Left forelimb (tissue), 1 donor: ENCODE data around the gene DAB2IP.

Experiments used
- DNase-seq: peaks from one replicate; pipeline ENCODE4 v3.0.0-alpha.2; 2018; ENCODE audit warnings: low spot score

The DAB2IP gene

DNA sequence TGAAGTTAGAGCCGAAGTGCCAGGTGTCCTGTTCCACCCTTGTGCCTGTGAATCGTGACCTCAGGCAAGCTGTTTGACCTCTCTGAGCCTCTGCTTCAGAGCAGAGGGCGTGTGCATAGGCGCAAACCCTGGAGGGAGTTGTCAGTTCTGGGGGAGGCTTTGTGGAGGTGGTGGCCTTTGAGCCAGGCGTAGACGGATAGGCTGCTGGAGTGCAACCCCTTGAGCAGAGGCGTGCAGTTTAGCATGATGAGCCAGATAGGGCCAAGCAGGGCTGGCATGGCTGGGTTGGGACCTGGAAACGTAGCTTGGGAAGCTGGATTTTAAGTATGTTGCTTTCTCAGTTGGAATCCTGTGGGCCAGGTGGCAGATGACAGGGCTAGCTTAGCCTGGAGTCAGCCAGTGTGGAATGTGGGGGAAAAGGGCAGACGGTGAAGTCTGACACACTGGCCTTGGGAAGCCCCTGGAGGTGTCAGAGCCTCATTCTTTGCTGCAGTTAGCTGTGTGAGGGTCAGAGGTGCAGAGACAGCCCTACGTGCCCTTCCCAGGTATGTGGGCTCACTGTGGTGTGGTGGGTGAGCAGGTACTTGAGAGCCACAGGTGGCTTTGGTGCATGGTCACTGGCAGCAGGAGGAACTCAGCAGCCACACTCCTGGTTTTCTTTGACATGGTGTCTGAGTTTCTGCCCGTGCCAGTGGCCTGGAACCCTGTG lies 93.4 kb downstream of the DAB2IP start:
- no peak for DNase-seq

DNA sequence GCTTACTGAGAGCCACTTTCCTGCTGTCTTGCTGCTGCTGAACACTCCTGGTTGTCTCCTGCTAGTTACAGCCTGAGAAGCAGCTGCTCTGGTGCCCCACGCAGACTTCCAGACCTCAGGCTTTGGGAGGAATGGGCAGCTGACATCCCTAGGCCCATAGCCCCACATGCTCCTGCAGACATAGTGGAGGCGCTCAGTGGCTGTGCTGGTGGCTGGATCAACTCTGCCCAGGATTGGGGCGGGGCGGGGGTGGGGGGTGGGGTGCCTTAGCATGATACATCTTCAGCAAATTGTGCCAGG lies 93.9 kb downstream of the DAB2IP start:
- no peak for DNase-seq

DNA sequence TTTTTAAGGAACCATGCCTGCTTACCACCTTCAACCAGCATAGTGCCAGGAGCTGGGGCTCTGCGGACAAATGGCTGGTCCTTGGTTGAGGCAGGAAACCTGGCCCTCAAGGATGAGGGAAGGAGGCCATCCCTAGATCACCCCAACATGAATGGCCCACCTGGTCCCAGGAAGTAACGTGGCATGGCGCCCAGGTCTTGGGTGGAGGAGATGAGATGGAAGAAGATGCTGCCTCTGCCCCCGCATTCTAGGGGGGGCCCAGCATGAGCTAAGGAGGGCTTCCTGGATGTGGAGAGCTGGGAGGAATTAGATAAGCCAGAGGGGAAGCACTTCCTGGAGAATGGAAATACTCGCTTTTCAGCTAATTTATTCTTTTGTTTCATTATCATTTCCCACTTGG lies 95.0 kb downstream of the DAB2IP start:
- no peak for DNase-seq

DNA sequence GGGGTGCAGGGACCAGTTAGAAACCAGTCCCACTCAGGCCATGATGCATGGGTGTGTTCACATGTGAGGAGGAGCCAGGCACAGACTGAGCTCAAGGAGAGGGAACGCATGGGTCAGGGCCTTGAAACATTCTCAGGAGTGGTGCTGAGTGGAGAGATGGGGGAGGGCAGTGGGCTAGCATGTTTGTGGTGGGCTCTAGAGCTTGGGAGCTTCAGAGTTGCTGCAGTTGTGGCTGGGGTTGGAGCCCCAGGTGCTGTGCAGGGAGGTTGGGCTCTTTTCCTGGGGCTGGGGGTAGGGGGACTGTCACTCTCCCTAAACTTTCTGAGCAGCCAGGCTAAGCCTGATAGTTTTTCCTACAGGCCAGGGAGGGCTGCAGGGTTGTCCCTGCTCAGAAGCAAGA lies 95.4 kb downstream of the DAB2IP start:
- no peak for DNase-seq

DNA sequence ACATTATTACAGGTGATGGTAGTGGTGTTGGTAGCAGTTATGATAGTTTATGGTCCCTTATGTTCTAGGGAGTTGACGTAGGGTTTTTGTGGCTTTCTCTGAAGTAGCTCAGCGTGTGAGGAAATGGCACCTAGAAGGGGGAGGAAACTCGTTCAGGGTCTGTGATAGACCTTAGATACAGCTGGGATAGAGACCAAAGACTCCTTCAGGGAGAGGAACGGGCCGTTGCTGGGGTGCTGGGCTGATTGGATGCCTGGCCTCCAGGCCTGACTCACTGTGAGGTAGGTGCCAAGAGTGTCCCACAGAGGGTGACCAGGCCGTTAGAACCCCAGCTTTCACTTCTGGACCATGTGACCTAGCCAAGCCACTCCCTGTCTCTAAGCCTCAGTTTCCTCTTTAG lies 96.6 kb downstream of the DAB2IP start:
- DNase-seq: no peak

DNA sequence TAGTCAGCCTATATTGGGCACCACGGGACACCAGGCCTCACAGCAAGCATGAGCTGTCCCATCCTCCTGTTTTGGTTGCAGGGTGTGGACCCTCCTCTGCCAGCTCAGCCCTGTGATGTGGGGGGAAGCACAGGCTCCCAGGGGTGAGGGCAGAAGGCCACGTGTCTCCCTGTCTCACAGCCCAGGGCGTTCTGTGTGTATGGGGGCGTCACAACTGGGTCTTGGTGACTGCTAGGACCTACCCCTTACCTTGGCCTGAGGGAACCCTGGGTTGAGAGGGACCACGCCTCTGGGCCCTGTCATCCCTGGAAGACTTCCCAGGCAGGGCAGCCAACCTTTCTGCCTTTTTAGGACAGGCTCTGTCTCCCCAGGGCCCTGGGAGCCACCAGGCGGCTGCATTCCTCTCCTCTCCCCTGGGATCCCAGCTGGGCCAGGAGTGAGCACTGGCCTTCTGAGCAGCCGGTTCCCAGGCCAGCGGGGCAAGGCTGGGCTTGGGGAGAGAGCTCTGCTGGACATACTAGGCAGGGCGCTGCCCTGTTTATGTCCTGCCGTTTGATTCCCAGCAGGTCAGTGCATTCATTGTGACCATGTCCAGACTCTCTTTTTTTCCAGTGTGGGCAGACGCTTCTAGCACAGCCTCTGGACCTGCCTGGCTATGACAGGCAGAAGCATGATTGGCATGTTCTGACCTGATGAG lies 97.4 kb downstream of the DAB2IP start:
- DNase-seq: no peak

DNA sequence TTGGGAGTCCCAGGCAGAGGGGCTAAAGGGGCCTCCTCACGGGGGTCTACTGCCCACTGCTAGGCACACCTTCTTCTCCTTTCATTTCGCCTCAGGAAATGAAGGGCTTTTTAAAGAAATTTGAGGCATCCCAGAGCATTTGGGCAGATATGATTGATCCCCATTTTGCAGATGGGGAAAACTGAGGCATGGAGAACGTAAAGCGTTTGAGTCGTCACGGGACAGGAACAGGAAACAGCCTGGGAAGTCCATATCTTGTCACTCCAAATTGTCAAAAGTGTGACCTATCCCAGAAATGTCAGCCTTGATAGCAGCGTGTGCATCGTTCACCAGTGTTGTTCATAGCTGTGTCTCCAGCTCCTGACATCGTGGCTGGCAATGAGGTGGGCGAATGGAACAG lies 98.2 kb downstream of the DAB2IP start:
- DNase-seq: no peak

DNA sequence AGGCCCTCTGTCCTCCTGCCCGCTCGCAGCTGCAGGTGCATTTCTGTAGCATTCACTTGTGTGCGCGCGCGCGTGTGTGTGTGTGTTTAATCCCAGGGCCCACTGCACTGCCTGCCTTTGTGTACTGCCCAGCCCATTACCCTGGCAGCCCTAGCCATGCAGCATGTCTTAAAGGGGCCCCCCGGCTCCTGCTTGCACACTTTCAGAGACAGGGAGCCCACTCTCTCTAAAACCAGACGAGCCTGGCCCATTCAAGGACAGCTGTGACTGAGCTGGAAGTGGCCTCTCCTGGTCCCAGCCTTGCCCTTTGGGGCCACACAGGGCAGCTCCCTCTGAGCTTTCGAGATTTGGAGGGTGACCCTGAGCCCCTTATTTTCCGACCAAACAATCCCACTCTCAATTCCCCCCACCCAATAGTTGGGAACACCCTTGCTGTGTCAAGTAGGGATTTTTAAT lies 98.9 kb downstream of the DAB2IP start:
- no peak for DNase-seq

DNA sequence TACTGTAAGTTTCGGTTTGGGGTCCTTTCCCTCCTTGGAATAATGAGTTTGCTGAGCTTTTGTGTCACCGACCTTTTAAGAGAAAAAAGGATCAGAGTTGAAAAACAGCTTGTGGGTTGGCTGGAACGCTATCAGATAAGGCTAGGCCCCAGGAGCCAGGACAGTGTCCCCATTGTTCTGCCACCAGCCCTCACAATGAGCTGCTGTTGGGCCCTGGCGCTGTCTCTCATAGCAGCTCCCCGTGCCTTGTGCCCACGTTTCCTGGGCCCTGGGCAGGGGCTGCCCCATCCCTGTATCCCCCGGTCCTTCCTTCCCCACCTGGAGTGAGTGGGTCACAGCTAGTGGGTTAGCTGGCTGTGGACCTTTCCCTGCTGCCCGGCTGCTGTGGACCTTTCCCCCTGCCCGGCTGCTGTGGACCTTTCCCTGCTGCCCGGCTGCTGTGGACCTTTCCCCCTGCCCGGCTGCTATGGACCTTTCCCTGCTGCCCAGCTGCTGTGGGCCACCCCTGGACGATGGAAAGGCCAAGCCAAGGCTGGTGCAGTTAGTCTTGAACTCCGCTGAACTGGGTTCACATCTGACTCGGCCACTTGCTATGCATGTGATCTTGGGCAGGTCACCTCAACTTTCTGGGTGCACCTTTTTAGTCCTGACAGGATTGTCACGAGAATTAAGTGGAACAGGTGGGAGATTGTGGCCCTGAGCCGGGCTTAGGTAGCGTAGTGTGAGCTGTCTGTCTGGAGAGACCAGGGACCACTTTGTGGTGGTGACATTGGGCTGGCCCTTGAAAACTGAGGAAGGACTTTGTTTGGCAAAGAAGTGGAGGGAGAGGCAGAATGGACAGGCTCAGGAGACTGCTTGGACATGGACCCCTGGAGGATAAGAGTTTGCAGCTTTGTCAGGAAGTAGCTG lies 99.5 kb downstream of the DAB2IP start:
- DNase-seq: no peak

DNA sequence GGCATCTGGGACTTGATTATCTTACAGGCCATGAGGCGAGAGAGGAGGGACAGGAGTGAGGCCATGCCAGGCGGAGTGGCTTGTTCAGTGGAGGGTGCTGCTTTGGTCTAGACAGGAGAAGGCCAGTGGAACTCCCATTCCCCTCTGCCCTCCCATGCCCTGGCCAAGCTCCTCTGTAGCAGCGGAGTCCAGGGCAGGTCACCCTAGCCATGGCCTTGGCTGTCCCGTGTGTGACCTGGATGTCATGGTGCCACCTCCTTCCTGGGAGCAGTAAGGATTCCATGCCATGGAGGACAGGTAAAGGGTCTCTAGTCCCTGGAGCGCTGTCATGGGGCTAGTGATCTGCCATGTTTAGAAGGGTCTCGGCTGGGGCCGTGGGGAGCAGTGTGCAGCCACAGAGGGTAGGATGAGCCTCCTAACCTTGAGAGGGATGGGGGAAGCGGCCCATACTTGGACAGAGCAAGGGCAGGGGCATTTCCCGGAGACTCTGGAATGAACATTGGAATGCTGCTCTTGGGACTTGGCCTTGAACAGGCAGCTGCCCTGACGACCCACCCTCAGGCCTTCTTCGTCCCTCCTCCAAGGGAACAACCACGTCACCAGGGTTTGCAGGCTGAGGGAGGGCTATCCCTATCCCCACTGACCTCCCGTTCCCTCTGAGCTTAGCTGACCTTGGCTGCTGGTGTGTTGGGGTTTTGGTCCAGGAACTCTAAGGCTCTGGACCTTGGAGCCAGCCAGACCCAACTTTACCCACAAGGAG lies 100.4 kb downstream of the DAB2IP start:
- DNase-seq: no peak

DNA sequence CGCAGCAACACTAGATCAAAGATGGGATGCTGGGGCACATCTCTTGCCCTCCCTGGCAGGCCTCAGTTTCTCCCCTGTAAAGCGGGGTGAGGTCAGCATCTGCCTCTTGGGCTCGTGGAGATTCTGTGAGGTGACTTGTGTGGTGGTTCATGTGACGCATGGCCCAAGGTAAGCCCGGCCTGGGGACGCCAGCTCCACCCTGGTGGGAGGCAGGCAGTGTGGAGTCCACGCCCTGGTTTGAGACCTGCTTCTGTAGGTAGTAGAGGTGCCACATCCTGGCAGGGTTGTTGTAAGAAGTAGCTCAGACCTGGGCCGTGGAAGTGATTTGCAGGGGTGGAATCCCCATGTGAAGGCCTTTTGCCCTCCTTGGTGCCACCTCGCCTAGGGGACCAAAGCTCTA lies 101.5 kb downstream of the DAB2IP start:
- no peak for DNase-seq

DNA sequence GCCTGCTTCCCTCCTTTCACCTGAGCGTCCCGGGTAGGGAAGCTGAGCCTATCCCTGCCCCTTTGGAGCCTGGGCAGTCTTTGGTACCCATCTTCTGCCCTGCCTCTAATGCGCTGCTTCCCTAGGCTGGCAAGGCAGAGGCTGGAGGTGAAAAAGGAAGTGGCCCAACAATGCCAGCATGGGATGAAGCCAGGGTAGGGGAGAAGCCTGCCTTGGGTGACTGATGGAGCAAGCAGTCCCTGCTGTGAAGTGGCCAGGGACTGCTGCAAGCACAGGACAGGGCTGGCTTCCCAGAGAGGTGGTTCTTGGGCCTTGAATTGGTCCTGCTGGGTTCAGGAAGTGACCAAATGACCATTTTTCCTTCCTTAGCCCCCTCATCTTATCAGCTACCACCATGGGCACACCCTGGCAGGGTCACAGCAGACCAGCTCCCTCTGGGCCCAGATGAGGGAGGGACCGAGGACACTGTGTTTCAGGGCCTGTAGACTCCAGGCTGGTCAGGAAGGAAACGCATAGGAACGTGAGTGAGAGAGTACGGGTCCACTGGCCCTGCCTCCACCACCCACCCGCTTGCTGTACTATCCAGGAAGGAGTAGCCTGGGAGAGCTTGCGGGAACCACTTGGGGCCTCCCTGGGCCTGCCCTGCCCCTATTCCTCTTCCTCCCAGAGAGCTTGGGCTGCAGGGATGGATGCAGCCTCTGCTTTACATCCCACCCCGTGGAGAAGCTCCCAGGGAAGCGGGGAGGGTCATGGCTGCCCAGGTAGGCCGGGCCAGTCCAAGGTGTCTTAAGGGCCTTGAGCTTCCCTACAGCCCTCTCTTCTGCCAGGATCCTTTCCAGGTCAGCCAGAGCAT lies 102.6 kb downstream of the DAB2IP start:
- DNase-seq: no peak

DNA sequence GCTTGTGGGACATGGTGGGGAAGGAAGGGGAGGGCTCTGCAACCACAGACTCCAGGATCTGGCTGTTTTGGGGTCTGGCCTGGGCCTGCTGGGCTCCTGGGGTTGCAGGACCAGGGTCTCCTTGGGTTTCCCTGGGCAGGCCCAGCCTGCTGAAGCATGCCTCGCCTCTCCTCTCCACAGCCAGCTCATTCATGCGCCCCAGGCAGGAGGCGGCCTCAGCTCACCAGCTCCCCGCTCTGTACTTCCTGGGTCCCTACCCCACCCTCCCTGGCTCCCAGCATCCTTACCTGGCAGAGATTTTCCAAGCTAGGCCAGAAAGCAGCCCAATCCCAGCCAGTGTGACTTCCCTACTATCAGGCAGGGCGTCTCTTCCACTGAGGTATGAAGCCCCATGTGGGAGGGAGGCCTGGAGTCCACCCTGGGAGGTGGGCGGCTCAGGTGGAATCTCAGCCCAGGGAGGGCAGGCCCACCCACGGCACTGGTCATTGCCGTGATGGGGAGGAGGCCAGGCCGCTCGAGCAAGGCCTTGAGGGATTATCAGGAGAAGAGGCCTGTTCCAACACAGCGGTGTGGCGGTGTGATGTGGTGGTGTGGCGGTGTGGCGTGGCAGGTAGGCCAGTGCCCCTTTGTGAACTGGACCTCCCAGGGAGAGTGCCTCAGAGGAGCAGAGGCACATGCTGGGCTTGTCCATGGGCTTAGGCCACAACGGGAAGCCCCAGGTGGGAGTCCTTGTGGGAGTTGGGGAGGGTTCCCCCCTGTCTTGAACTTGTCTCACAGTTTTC lies 103.4 kb downstream of the DAB2IP start:
- no peak for DNase-seq

DNA sequence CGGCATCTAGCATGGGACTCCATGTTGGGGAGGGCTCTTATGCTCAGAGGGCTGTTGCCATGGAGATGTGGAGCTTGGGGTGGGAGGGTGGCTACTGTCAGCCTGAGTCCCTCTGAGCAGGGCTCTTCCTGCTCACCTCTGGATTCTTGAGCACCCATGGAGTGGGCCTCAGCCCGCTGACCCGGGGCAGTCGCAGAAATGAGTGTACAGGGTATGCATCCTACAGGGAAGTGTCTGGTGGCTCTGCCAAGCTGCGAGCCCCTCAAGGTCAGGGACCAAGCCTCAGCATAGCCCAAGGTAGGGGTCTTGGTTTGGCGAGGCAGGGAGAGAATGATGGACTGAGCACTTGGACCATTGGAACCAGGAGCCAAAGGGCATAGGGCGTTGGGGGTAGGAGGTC lies 104.1 kb downstream of the DAB2IP start:
- no peak for DNase-seq

DNA sequence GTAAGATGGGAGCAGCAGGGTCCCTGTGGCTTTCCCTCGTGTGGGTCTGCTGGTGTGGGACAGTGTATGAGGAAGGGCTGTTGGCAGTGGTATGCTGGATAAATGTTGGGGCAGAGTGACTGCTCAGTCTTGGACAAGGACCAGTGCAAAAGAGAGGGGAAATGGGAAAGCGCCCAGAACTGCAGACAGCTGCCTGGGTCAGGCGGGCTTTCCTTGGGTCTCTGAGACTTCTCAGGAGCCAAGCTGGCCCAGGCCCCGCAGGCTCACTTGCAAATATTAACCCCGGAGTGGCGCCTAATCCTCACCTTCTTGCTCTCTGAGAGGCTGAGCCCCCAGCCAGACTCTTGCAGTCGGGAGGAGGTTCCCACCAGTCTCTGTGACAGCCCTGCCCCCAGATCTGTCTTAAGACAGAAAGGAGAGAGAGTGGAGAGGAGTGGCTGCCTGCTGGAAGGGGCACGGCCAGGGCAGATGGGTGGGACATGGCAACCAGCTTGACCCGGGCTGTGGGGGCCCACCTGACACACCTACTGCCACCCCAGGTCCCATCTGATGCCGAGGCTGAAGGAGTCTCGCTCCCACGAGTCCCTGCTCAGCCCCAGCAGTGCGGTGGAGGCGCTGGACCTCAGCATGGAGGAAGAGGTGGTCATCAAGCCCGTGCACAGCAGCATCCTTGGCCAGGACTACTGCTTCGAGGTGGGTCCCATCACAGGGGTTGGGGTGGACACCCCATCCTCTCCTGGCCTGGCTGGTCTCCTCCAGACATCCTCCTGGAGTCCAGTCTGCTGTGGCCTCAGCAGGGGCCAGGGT lies 105.2 kb downstream of the DAB2IP start:
- DNase-seq: no peak

DNA sequence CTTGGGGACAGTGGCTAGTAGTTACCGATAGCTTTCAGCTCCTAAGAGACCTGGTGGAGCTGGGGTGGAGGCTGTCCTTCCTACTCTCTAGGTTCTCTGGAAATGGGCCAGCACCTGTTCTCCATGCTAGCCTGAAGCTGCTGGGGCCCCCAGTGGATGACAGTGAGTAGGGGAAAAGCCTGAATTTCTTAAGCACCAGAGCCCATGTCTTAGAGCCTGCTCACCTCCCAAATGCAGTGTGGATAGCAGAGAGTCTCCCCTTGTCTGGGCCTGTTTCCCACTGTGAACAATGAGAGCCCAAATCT lies 105.8 kb downstream of the DAB2IP start:
- DNase-seq: no peak

DNA sequence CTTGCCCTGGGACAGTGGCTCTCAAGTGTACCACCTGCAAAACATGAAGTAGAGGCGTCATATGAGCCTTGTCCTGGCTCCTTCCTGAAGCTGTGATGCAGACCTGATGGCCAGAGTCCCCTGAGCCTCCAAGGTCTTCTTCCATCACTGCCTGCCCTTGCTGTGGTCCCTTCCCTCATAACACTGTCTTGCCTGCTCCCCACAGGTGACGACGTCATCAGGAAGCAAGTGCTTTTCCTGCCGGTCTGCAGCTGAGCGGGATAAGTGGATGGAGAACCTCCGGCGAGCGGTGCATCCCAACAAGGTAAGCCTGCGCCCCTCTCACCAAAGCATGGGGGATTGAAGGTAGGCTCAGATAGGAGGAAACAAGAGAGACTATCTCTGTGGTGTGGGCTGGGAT lies 107.3 kb downstream of the DAB2IP start:
- no peak for DNase-seq

DNA sequence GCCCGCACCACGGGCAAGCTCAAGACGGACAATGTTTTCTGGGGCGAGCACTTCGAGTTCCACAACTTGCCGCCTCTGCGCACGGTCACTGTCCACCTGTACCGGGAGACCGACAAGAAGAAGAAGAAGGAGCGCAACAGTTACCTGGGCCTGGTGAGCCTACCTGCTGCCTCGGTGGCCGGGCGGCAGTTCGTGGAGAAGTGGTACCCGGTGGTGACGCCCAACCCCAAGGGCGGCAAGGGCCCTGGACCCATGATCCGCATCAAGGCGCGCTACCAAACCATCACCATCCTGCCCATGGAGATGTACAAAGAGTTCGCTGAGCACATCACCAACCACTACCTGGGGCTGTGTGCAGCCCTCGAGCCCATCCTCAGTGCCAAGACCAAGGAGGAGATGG lies 108.6 kb downstream of the DAB2IP start:
- no peak for DNase-seq

DNA sequence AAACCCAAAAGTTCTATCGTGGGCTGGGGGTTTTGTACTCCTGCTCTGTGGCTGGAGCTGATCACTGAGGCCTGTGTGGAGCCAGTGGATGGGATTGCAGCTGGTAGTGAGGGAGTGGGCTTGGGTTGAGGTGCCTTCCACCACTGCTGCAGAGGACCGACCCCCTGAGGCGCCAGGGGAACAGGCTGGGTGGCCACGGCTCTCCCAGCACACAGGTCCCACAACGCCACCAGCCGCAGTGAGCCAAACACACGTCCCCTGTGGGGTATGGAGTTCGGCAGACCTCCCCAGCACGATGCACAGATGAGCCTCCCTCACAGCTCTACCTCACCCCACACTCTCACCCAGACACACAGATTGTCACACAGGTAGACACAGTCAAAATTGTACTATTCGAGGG lies 109.1 kb downstream of the DAB2IP start:
- no peak for DNase-seq

DNA sequence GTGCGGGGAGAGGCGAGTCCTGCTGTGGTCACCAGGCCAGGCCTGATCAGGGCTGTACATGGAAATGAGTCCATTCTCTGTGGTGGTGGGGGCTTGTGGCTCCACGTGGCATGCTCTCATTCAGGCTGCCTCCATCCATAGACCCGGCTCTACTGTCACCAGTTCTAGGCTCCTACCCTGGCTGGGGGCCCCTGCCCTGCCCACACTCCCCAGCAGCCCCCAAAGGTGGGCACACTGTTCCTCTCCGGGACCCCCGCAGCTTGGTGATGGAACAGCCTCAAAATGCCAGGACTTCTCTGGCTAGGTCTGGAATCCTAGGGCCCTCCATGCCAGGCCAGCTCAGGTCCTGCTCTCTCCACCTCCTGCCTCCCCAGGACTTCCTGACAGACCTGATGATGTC lies 111.7 kb downstream of the DAB2IP start:
- no peak for DNase-seq
